Type B pancreatic cell (in vitro differentiated cells): Measurements from ENCODE around the gene NRIP3. TPM values are rescaled to one million over a fixed set of nuclear protein-coding genes. Genes with fewer than 3 reads are reported as not detected.

Source experiments
- DNase-seq: peaks from one replicate; pipeline ENCODE4 v3.0.0; 2021; ENCODE audit warnings: mixed read lengths; ENCODE audit not compliant: unreplicated experiment; ENCODE audit errors: extremely low spot score
- H3K27ac Mint-ChIP-seq: 2 replicates; pipeline ENCODE4 v1.8.0; 2021; ENCODE audit warnings: mild to moderate bottlenecking, mixed read lengths
- H3K27me3 Mint-ChIP-seq: 2 replicates; pipeline ENCODE4 v1.8.0; 2021; ENCODE audit warnings: mixed read lengths
- H3K36me3 Mint-ChIP-seq: 2 replicates; pipeline ENCODE4 v1.8.0; 2021; ENCODE audit warnings: mixed read lengths
- H3K4me1 Mint-ChIP-seq: one replicate; pipeline ENCODE4 v1.8.0; 2021; ENCODE audit warnings: mixed read lengths; ENCODE audit not compliant: unreplicated experiment
- H3K4me3 Mint-ChIP-seq: 2 replicates; pipeline ENCODE4 v1.8.0; 2021; ENCODE audit warnings: mild to moderate bottlenecking, mixed read lengths
- H3K9me3 Mint-ChIP-seq: 2 replicates; pipeline ENCODE4 v1.8.0; 2021; ENCODE audit warnings: mixed read lengths
- CTCF ChIP-seq: fragments of 200-600 bp; sonication (generic); conservative IDR thresholded peaks from 2 replicates; pipeline ENCODE4 v1.5.0; 2021; ENCODE audit warnings: antibody characterized with exemption, mild to moderate bottlenecking
- total RNA-seq: library from RNA; stranded (reverse); gene quantifications from 2 replicates; pipeline ENCODE4 v1.2.1, GENCODE V29; 2021; ENCODE audit warnings: low replicate concordance

NRIP3 gene
- total RNA-seq, 1 donor from 2014 or later: 0.92 TPM

- Mint-ChIP-seq H3K27ac (no peak overlapping the region), H3K27me3 (peaks cover 22% of the 10 kb centered on the region), H3K4me1 (no peaks in the 10 kb centered on the region), H3K4me3 (no peak overlapping the region), H3K9me3 (no peaks in the 10 kb centered on the region), H3K36me3 (no peaks in the 10 kb centered on the region)
- no peak for DNase-seq
- TF ChIP-seq CTCF: no peak
Measured at GRCh38 chr11:9025101-9025850, 21.5 kb upstream of the NRIP3 start.

- Mint-ChIP-seq H3K27me3 (peaks cover 21% of the 10 kb centered on the region), H3K4me3 (no peak overlapping the region), H3K27ac (no peak overlapping the region), H3K36me3 (no peaks in the 10 kb centered on the region), H3K9me3 (no peaks in the 10 kb centered on the region), H3K4me1 (no peaks in the 10 kb centered on the region)
- no peak for TF ChIP-seq CTCF
- no peak for DNase-seq
Measured at GRCh38 chr11:9022961-9023680, 19.3 kb upstream of the NRIP3 start.

- Mint-ChIP-seq H3K36me3 (no peaks in the 10 kb centered on the region), H3K27me3 (peaks cover 22% of the 10 kb centered on the region), H3K9me3 (no peaks in the 10 kb centered on the region), H3K4me3 (no peak overlapping the region), H3K4me1 (no peaks in the 10 kb centered on the region), H3K27ac (no peak overlapping the region)
- no peak for TF ChIP-seq CTCF
- no peak for DNase-seq
Measured at GRCh38 chr11:9020916-9021315, 17.1 kb upstream of the NRIP3 start.

GRCh38 chr11:9019861-9020260 is 16.1 kb upstream of the NRIP3 start:
- no peak for TF ChIP-seq CTCF
- Mint-ChIP-seq H3K27ac (no peak overlapping the region), H3K9me3 (no peaks in the 10 kb centered on the region), H3K4me1 (no peaks in the 10 kb centered on the region), H3K27me3 (peaks cover 22% of the 10 kb centered on the region), H3K36me3 (no peaks in the 10 kb centered on the region), H3K4me3 (no peak overlapping the region)
- no peak for DNase-seq

- Mint-ChIP-seq H3K4me1 (no peaks in the 10 kb centered on the region), H3K9me3 (no peaks in the 10 kb centered on the region), H3K36me3 (no peaks in the 10 kb centered on the region), H3K27me3 (peaks cover 15% of the 10 kb centered on the region), H3K4me3 (no peak overlapping the region), H3K27ac (no peak overlapping the region)
- DNase-seq: no peak
- no peak for TF ChIP-seq CTCF
Measured at GRCh38 chr11:9017773-9018172, 14.0 kb upstream of the NRIP3 start.
